Stimulated activated CD4-positive, alpha-beta T cell treated with anti-CD3 and anti-CD28 coated beads, Interleukin-4, amount 100 ng/mL, for 1 hour (primary cell): ENCODE results near the gene CIB4.

Experiments used
- DNase-seq: peaks from one replicate; pipeline ENCODE4 v3.0.0-alpha.2; 2020

CIB4 gene

DNA sequence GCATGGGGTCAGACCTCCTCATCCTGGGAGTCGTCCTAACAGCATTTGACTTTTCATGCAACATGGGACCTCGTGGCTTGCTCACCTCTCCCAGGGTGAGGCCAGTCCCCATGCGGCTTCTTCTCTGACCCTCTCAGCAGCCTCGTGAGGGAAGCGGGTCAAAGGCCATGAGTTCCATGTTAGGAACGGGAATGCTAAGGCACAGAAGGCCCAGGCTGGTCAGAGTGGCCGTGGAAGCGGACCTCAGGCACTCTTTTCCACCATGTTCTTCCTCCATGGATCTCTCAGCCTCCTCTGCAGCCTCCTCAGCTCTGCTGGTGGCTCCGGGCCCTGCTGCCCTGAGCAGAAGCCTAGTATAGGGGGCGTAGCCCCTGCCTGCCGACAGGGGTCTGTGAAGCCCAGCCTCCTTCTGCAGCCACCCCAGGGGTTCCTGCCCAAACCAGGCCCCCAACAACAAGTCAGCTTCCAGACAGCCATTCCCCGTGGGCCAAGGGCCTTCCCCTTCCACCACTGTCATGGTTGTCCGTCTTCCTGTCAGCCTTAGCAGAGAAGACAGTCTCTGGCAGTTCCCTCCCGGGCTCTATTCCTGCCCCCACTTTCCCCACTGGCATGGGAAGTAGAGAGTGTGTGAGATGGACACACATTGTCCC is 103.2 kb downstream of the CIB4 start:
- DNase-seq = no peak

DNA sequence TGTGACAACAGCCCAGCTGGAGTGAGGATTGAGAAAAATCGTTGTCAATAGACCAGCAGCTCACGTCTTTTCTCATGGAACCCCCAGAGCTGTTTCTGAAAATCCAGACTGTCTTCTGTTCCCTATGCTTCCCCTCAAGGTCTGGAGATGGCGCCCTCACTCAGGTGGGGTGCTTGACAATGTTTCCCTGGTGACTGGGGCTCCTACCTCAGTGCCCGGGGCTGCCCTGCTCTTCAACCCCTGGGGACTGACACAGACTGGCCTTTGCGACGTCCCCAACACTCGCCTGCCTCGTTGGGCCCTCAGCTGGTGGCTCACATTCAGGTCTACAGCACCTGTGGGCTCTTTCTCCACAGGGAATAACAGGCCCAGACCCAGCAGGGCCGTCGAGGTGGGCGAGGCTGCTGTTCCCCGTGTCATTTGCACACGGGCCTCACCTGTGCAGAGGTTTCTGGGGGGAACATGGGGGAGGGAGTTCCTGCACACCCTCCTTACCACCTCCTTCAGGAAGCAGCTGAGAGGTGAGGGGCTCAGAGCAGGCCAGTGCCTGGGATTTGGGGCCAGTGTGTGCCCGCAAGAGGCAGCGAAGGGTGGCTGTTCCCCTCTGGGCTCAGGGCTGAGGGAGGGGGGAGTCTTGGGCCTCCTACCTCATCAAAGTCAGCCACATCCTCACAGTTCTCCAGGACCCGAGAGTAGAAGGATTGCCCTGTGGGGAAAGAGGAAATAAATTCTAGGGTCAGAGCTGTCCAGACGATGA is 103.9 kb downstream of the CIB4 start:
- no peak for DNase-seq

DNA sequence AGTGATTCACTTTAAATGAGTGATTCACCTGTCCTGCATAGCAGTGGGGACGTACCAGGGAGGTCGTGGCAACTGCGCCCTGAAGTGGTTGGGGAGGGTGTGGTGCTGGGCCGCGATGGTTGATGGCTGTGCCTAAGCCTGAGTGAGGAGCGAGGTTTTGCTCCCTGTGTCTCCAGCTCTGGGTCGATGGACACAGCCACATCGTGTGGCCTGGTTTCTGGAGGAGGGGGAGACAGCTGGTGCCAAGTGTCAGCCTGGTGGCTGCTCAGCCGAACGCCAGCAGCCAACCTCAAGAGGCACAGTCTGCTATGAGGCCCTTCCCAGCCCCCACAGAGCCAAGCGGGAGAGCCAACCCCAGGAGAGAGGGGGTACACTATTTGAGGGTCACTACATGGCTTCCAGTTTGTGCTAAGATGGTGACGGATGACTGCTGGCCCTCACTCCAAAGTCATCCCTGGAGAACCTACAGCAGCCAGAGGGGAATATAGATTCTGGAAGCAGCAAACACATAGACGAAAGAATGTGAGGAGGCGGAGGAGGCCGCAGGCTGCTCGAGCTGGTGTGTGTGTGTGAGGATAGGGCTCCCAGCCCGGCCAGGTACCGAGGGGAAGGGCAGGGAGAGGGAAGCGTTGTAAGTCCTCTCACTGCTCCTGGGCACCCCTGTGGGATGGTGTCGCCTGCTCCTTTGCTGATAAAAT is 104.6 kb downstream of the CIB4 start:
- no peak for DNase-seq

DNA sequence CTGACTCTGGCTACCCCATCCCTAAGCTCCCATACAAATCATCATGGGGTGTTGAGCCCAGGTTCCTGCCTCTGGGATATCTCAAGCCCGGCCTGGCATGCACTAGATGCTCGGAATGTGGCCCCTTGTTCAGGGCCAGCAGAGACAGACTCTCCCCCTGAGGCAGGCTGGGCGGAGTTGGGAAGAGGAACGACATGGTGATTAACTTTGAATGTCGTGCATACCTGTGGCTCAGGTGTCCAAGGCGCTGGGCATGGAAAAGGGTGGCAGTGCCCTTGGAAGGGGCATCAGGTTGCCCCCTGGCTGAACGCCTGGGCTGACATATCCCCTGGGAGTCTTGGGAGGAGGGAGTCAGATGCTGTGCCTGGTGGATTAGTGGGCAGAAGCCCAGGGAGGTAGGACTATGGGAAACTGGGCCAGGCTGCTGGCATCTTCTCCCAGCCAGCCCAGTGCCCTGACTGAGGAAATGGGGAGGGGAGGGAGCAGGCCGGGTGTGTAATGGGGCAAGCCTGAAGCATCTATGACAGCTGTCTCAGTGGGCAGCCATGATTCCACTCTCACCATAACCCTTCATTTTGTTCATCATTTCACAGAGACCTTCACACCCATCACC is 105.4 kb downstream of the CIB4 start:
- DNase-seq = no peak

DNA sequence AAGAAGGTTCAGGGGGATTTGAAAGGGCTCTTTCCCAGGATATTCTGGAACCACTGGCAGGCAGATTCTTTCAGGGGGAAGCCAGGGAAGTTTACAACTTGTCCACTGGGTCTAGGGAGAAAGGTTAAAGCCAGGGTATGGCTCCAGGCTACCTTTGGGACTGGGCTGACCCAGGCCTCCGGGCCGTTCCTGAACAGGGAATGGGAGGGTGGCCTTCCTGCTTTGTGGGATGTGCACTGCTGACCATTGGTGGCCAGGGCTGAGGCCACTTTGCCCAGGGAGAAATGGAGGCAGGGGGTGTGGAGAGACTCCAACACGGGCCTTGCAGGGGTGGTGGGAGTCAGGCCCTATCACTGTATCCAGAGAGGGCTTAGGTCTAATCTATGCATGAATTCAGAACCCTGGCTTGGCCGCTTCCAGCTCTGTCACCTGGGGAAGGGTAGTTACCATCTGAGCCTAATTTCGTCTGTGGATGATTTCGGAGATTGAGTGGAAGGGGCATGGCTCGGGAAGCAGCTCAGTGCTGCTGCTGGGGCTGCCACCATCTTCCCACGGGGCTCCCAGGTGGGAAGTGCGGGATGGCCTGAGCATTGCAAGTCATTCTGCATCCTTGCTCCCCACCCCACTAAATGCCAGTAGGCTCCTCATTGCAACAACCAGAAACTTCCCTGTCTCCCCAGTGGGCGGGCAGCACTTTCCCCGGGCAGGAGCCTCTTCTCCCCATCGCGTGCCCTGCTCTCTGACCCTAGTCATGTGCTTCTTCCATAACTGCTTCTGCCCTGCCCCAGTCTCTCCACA is 106.1 kb downstream of the CIB4 start:
- no peak for DNase-seq

DNA sequence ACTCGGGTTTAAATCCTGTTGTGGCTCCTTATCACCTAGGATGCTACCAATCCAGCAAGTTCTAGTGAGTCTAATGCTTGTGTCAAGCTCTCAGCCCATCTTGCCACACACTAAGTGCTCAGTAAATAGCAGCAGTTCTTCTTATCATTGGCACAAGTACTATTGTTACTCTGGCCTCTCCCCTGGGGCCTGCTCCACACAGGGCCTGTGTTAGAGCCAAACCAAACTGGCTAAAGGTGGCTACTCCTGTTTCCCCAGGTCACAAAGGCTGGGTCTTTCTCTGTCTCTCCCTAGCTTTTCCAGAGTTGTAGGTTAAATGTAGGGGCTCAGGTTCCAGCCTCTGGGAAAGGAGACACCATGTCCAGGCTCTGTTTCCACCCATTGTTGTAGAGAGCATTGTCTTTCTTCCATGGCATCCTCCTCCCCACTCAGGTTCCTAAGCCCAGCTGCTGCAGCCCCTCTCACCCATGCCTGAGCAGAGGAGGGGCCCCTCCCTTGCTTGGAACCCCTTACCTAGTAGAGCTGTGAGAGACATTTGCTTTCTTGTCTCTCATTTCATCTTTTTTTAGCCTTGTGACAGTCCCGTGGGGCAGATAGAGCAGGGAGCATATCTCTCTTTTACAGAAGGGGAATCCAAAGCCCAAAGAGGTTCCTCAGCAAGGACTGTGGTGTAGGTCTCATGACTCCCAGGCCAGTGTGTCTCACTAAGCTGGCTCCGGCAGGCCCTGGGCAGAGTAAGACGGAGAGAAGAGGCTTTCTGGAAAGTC is 106.9 kb downstream of the CIB4 start:
- no peak for DNase-seq

DNA sequence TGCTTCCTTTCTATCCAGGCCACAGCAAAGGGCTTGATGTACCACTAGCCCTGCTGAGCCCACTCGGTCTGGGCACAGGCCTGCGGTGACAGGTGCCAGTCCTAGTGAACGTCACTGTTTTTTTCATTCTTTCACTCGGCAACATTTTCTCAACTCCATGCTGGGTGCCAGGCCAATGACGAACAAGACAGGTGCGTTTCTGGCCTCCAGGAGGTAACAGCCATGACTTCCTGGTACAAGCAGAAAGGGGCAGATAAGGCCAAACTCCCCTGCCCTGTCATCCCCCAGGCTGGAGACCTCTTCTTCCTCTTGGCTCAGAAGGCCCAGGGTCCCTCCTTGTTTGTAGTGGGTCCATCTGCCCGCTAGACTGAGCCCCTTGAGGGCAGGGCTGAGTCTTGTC is 107.5 kb downstream of the CIB4 start:
- DNase-seq = no peak

DNA sequence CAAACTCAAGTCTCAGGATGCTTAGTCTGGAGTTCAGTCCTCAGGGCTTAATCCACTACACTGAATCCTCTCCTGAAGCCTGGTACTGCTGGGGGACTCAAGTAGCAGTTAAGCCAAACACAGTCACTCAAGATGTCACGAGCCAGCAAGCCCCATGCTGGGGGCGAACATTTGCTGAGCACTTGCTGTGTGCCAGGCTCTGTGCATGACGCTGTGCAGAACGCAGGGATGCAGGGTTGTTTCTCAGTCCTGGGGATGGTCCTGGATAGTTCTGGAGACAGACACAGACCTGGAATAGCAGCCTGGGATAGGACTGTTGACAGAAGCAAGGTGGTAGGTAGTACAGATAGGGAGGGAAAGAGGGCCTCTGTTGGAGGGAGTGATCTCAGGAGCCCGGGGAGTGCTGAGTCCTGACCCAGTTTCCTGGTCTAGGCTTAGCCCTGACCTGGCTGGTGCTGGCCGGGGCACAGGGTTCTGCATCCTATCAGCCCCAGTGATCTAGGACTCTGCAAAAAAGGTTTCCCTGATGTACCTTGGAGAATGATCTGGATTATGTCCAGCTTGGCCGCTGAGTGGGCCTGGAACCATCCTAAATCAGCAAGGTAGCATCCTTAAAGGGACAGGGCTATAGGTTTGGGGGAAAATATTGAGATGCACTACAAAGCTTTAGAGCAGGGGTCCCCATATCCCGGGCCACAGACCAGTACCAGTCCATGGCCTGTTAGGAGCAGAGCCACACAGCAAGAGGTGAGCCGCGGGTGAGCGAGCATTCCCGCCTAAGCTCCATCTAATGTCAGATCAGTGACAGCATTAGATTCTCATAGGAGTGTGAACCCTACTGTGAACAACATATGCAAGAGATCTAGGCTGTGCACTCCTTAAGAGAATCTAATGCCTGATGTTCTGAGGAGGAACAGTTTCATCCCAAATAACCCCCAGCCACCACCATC is 108.6 kb downstream of the CIB4 start:
- no peak for DNase-seq
